ENCODE data around the gene FURIN.

DNA sequence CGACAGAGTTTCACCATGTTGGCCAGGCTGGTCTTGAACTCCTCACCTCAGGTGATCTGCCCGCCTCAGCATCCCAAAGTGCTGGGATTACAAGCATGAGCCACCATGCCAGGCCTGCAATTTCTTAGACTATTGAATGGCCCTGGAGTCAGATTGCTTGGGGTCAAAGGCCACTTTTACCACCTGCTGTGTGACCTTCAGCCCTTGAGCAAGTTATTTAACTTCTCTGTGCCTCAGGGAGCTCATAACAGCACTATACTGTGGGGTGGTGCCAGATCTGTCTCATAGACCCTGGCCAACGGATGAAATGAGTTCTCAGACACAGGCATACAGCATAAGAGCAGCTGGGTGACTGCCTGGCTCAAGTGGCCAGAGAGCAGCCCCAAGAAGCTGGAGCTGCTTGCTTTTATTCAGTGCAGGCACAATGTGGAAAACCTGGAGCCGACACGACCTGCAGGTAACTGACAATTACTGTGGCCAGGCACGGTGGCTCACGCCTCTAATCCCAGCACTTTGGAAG lies 44.9 kb upstream of the FURIN start:
- TF ChIP-seq RAD21 (IDR thresholded peaks at IDR 0.05 in 1 of 2, conservative IDR thresholded peaks at IDR 0.05 in 1 of 2; ENCODE audit: low read depth in 2 of 2, low read length in 2 of 2) (no peak), EP300 (IDR thresholded peaks at IDR 0.05; ENCODE audit: borderline replicate concordance in 1 of 2, low read depth in 2 of 2, low read length in 2 of 2) (no peak), CBX5 (IDR thresholded peaks at IDR 0.05; ENCODE audit: low read depth, low read length) (no peak), EZH2 (IDR thresholded peaks at IDR 0.05; ENCODE audit: low read depth, low read length, severe bottlenecking) (no peak)

All from H1 (cell line).